ENCODE data around the gene FAM111A. TPM values are rescaled to one million over a fixed set of nuclear protein-coding genes. Genes with fewer than 3 reads are reported as not detected.

Gene FAM111A
- total and polyA plus RNA-seq, 9 of the 15 experiments (the other 6 are each of a cell fraction or from before 2014, with no cell fraction given), result 14.8 to 30.6 (median 20.1) TPM

- TF ChIP-seq ZNF384 (IDR thresholded peaks at IDR 0.05; ENCODE audit: low read depth, low read length) (peak; percentile 71), ZNF311 (CRISPR knock-in tag; IDR thresholded peaks at IDR 0.05) (no peak), GMEB1 (CRISPR knock-in tag; IDR thresholded peaks at IDR 0.05) (no peak), L3MBTL2 (IDR thresholded peaks at IDR 0.05) (peak; percentile 43), HES1 (IDR thresholded peaks at IDR 0.05; ENCODE audit: low read depth) (no peak), ZNF586 (CRISPR knock-in tag; conservative IDR thresholded peaks at IDR 0.05) (no peak), CHD2 (IDR thresholded peaks at IDR 0.05; ENCODE audit: low read depth, low read length) (peak; percentile 67), CC2D1A (IDR thresholded peaks at IDR 0.05) (no peak), CTCF (IDR thresholded peaks at IDR 0.05 in 2 of 3, conservative IDR thresholded peaks at IDR 0.05 in 1 of 3; ENCODE audit: insufficient read depth in 2 of 3, low read depth in 1 of 3, low read length in 3 of 3) (peak; percentile 50 to 59 (median 55); a peak in 4 of 6 replicates), NFE2L1 (tag; IDR thresholded peaks at IDR 0.05; ENCODE audit: borderline replicate concordance, low read depth) (no peak), NR2C2 (CRISPR knock-in tag; IDR thresholded peaks at IDR 0.05) (no peak), NR2C2 (tag; IDR thresholded peaks at IDR 0.05) (no peak), TSHZ1 (CRISPR knock-in tag; IDR thresholded peaks at IDR 0.05) (no peak), PRDM10 (IDR thresholded peaks at IDR 0.05; ENCODE audit: partially characterized antibody) (no peak), TSC22D4 (tag; IDR thresholded peaks at IDR 0.05) (no peak), SMC3 (conservative IDR thresholded peaks at IDR 0.05; ENCODE audit: insufficient read depth, low read depth, low read length) (0 out of 2 replicates have a peak, but pooled peaks have one; percentile 11), ERF (CRISPR knock-in tag; IDR thresholded peaks at IDR 0.05) (no peak)
These were observed 40.3 kb upstream of the FAM111A start (continued) for GRCh38 chr11:59102259-59102765.
